ENCODE measurements around the gene ZC3H6. TPM values are rescaled to one million over a fixed set of nuclear protein-coding genes. Genes with fewer than 3 reads are reported as not detected.

Gene ZC3H6
- total and polyA plus RNA-seq, 2 of the 13 experiments (the other 11 are each of a cell fraction or from before 2014, with no cell fraction given) = 0.71 to 0.93 TPM

GRCh38 chr2:112317303-112318158, 42.1 kb downstream of the ZC3H6 start (continued):
- TF ChIP-seq GABPA (IDR thresholded peaks at IDR 0.05; ENCODE audit: low read depth, low read length) (no peak), GABPA (CRISPR knock-in tag; IDR thresholded peaks at IDR 0.05; ENCODE audit: low read depth) (no peak), ZNF281 (CRISPR knock-in tag; IDR thresholded peaks at IDR 0.05; ENCODE audit: borderline replicate concordance) (no peak), ZNF101 (CRISPR knock-in tag; IDR thresholded peaks at IDR 0.05; ENCODE audit: borderline replicate concordance, low read depth) (no peak), PRDM10 (CRISPR knock-in tag; IDR thresholded peaks at IDR 0.05; ENCODE audit: low read depth) (no peak), CENPX (CRISPR knock-in tag; IDR thresholded peaks at IDR 0.05) (no peak), PRDM4 (CRISPR knock-in tag; IDR thresholded peaks at IDR 0.05; ENCODE audit: borderline replicate concordance) (no peak), ZBTB46 (CRISPR knock-in tag; IDR thresholded peaks at IDR 0.05; ENCODE audit: borderline replicate concordance) (no peak), ELF4 (CRISPR knock-in tag; IDR thresholded peaks at IDR 0.05; ENCODE audit: borderline replicate concordance) (no peak), ZBTB37 (CRISPR knock-in tag; IDR thresholded peaks at IDR 0.05) (no peak), RFXANK (CRISPR knock-in tag; IDR thresholded peaks at IDR 0.05) (no peak), GZF1 (CRISPR knock-in tag; IDR thresholded peaks at IDR 0.05) (no peak), MYNN (CRISPR knock-in tag; IDR thresholded peaks at IDR 0.05; ENCODE audit: low read depth) (no peak), JARID2 (CRISPR knock-in tag; IDR thresholded peaks at IDR 0.05; ENCODE audit: insufficient replicate concordance) (no peak), ZBTB3 (CRISPR knock-in tag; IDR thresholded peaks at IDR 0.05; ENCODE audit: borderline replicate concordance, low read depth) (no peak), ZNF790 (CRISPR knock-in tag; IDR thresholded peaks at IDR 0.05; ENCODE audit: borderline replicate concordance) (no peak)
